AG04450 (cell line): ENCODE measurements around the gene SLC35E1. TPM values are rescaled to one million over a fixed set of nuclear protein-coding genes. Genes with fewer than 3 reads are reported as not detected.

Source experiments
- CTCF ChIA-PET: fragments of 300-600, 350-600 bp; formaldehyde crosslinking; extraction: SDS; loops from one replicate; lab custom pipeline; 2022; ENCODE audit warnings: antibody characterized with exemption, inconsistent platforms; lab: Charles Lee
- POLR2A ChIA-PET: fragments of 350-600 bp; formaldehyde crosslinking; extraction: SDS; loops from one replicate; lab custom pipeline; 2021; ENCODE audit warnings: antibody characterized with exemption, inconsistent platforms; lab: Yijun Ruan, JAX
- DNase-seq: peaks from one replicate; pipeline ENCODE4 v3.0.0-alpha.2; 2011; ENCODE audit warnings: low read depth, low spot score
- H3K27ac ChIP-seq: one replicate; pipeline ENCODE4 v1.5.1; 2012; ENCODE audit warnings: low read depth, low read length, control low read depth
- H3K27me3 ChIP-seq: one replicate; pipeline ENCODE4 v1.6.0; 2012; ENCODE audit warnings: low read length; ENCODE audit not compliant: control insufficient read depth, insufficient read depth
- H3K4me3 ChIP-seq: 2 replicates; pipeline ENCODE4 v1.5.1; 2011; ENCODE audit warnings: mild to moderate bottlenecking, low read depth, low read length, control low read depth
- H3K9me3 ChIP-seq: 2 replicates; pipeline ENCODE4 v1.5.1; 2012; ENCODE audit warnings: low read length; ENCODE audit not compliant: control insufficient read depth, insufficient read depth
- CTCF ChIP-seq: IDR thresholded peaks from 2 replicates; pipeline ENCODE4 v1.5.1; 2011; ENCODE audit warnings: low read depth, low read length, control low read depth, inconsistent platforms
- polyA plus RNA-seq: library from polyadenylated mRNA; depleted of rRNA; stranded (reverse); fragments of >200 nt; gene quantifications from 2 replicates; pipeline ENCODE4 v1.2.3, GENCODE V29; 2011

SLC35E1 gene
- polyA plus RNA-seq, 1 experiment: 35.7 TPM

GRCh38 chr19:16542910-16543472, 29.2 kb downstream of the SLC35E1 start:
- DNase-seq: no peak
- H3K27ac ChIP-seq: peak overlapping the region; percentile 3
- CTCF ChIA-PET: interaction anchor here (0.7 kb wide), 1 partner anchor 10 kb away, joined by 3 read pairs; no protein-coding TSS in a partner anchor
- H3K27me3 ChIP-seq: no peaks in the 10 kb centered on the region
- POLR2A ChIA-PET: interaction anchor here (0.6 to 1.1 kb wide), 7 partner anchors 39 to 236 kb away, joined by 3 to 6 read pairs (median 4); partner anchors contain the start of genes C19orf44 and CALR3
- peak overlapping the region; percentile 92 for H3K4me3 ChIP-seq
- no peak for TF ChIP-seq CTCF
- H3K9me3 ChIP-seq: peaks cover 2% of the 10 kb centered on the region; the same call in 1 of the 2 replicates

GRCh38 chr19:16542045-16542909, 29.9 kb downstream of the SLC35E1 start, which contains the start of gene CHERP:
CHERP (minus strand) TSS chr19:16542437; CDS start chr19:16542378, 59 bp downstream.
- ChIA-PET POLR2A (interaction anchor here (0.6 to 1.1 kb wide), 7 partner anchors 18 to 763 kb away, joined by 3 to 9 read pairs (median 4); partner anchors contain the start of gene MED26), CTCF (interaction anchor here (0.7 kb wide), 1 partner anchor 9 kb away, joined by 3 read pairs; no protein-coding TSS in a partner anchor)
- DNase-seq: peak; percentile 70
- Histone ChIP-seq H3K4me3 (peak within 1 kb of the TSS; percentile 92), H3K27ac (peak within 1 kb of the TSS; percentile 47), H3K27me3 (no peaks in the 10 kb centered on the region), H3K9me3 (peaks cover 2% of the 10 kb centered on the region; the same call in 1 of the 2 replicates)
- no peak for TF ChIP-seq CTCF

GRCh38 chr19:16541526-16542044, 30.6 kb downstream of the SLC35E1 start:
- Histone ChIP-seq H3K27ac (peak overlapping the region; percentile 47), H3K27me3 (no peaks in the 10 kb centered on the region), H3K4me3 (peak overlapping the region; percentile 92), H3K9me3 (peaks cover 2% of the 10 kb centered on the region; the same call in 1 of the 2 replicates)
- POLR2A ChIA-PET: interaction anchor here (0.6 to 1.0 kb wide), 5 partner anchors 17 to 764 kb away, joined by 3 to 9 read pairs (median 4); partner anchors contain the start of gene MED26
- no peak for DNase-seq
- TF ChIP-seq CTCF: no peak
- CTCF ChIA-PET: no interaction called here

GRCh38 chr19:16540948-16541347, 31.3 kb downstream of the SLC35E1 start:
- ChIA-PET POLR2A (no interaction called here), CTCF (no interaction called here)
- peak overlapping the region; percentile 47 for H3K27ac ChIP-seq

More at GRCh38 chr19:16540948-16541347, 31.3 kb downstream of the SLC35E1 start:
- Histone ChIP-seq H3K4me3 (peak overlapping the region; percentile 92), H3K9me3 (peaks cover 2% of the 10 kb centered on the region; the same call in 1 of the 2 replicates), H3K27me3 (no peaks in the 10 kb centered on the region)
- no peak for DNase-seq
- no peak for TF ChIP-seq CTCF
